HG03139 (cell line): Measurements from ENCODE around the gene BHLHA9.
"Not testable (repeated sequence)": the region's sequence is repeated elsewhere in the genome, so short reads cannot be mapped to it uniquely, and the experiment has no call there.

Source experiments
- ATAC-seq: cut with Tn5 transposase; IDR thresholded peaks from one replicate; pipeline ENCODE4 v1.9.1; 2021; ENCODE audit not compliant: unreplicated experiment

The BHLHA9 gene

DNA sequence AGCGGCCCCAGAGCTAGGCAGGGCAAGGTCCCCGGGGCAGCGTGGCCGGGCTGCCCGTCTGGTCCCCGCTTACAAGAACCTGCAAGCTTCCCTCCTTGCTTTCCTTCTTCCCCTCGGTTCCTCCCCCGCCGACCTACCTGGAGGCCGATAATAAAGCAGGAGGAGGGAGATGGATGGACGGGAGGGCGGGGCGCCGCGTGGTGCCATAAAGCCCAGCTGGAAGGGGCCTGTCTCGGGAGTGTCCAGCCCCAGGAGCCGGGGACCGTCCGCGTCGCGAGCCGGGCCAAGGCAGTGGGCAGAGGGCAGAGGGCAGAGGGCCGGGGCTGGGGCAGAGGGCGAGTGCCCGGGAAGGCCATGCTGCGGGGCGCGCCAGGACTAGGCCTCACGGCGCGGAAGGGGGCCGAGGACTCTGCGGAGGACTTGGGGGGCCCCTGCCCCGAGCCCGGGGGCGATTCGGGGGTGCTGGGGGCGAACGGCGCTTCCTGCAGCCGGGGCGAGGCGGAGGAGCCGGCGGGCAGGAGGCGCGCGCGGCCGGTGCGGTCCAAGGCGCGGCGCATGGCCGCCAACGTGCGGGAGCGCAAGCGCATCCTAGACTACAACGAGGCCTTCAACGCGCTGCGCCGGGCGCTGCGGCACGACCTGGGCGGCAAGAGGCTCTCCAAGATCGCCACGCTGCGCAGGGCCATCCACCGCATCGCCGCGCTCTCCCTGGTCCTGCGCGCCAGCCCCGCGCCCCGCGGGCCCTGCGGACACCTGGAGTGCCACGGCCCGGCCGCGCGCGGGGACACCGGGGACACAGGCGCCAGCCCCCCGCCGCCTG lies at the start of gene BHLHA9:
Gene BHLHA9, plus strand, starts transcription at position 235 of the 820 bp plus-strand sequence. Its CDS starts 120 bp downstream, at position 355.
- ATAC-seq, result no peak

DNA sequence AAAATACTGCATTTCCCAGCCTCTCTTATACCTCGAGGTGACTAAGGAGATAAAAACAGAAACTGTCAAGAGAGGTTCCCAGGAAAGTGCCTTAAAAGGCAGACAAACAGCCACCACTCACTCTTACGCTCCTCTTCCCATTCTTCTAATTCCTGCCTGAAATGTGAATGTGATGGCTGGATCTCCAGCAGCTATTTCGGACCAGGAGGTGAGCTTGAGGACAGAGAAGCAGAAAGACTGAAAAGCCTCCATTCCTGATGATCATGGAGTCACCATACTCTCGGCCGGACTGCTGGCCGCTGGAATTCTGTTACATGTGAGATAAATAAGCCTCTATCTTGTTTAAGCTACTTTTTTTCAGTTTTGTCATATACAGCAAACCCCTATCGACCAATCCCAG lies 49.0 kb upstream of the BHLHA9 start:
- ATAC-seq, result no peak

DNA sequence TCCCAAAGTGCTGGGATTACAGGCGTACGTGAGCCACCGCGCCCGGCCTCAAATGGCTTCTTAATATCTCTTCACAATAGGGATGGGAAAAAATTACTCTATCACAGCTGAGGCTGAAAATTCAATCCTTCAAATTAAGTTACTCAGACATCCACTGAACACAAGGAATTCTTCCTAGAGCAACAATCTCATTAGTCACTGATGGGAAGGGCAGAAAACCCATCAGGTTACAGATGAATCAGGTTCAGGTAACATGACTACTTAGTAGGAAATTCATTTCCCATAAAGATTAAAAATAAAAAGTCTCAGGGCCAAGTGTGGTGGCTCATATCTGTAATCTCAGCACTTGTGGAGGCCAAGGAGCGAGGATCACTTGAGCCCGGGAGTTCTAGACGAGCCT lies 47.9 kb upstream of the BHLHA9 start:
- ATAC-seq, result no peak

DNA sequence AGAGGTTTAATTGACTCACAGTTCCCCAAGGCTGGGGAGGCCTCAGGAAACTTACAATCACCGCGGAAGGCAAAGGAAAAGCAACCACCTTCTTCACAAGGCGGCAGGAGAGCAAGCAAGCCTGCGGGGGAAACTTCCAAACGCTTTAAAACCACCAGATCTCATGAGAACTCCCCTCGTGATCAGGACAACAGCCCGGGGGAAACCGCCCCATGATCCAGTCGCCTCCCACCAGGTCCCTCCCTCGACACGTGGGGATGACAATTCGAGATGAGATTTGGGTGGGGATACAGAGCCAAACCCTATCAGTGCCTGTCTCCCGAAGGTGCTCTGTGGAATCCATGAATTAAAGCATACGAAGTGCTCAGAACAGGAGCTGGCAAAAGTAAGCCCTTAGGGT lies 46.6 kb upstream of the BHLHA9 start:
- no peak for ATAC-seq

DNA sequence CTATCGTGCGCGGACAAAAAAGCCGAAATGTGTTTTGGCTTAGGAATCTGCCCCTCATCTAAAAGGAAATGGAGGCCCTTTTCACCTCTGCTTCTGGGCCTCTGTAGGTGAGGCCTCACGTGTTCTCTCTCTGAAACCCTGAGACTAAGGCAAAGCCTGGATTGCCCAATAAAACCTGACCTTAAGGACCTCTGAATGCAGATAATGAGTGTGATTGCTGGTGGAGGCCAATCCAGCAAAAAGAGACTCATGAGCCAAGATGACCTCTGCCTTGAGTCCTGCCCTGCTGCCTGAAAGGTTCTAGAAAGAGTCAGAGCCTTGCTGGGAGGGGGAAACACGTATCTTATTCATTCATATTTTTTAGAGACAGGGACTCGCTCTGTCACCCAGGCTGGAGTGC lies 45.9 kb upstream of the BHLHA9 start:
- no peak for ATAC-seq

GRCh38 chr17:1226308-1226707 lies 43.9 kb upstream of the BHLHA9 start:
- ATAC-seq, result no peak

DNA sequence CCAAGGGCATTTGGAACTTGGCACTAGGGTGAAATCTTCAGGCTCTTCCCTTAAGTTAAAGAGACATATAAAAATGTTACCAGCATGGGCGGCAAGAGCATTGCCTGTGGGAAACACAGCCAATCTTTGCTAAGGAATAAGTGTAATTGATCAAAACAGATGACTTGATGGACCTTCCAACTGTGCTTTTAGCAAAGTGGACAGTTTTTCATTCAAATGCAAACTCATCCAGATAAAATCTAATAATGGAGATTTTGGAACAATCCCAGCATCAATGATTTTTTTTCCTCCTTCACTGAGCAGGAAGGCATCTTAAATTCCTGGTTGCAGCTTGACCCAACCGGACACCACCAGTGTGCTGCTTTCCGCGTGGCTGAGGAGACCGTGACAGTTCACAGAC lies 42.9 kb upstream of the BHLHA9 start:
- no peak for ATAC-seq

DNA sequence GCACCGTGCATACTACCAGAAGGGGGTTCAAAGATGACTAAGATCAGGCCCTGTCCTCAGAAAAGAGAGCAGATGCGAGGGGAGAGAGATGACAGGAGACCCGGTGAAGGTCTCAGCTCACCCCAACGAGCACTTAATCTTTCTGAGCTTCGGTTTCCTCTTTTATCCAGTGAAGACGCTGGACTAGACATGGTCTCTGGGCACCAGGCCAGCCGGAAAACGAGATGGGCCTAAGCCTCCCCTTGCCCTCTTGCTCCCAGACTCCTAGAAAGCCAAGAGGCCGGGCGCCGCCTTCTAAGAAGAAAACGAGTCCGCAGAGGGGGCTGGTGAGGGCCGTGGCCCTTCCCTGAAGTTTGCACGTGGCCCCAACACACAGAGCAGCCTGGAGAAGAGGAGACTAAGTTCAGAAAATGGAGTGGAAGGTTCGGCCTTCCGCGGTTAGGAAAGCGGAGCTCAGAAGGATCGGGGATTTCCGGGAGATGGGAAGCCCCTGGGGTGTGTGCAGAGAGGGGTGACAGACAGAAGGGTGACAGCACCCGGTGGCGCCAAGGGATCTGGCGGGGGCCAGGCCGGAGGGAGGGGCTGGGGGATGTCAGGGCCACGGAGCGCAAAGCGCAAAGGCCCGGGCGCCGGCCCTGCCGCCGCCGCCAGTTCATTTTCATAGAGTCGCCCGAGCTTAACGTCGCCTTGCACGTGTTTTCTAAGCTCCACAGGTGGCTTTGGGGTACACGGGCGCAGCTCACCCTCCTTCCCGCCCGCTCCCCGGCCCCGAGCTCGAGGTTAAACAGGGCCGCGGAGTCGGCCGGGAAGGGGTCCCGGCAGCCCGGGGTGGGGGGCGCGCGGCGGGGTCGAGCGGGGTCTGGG lies 42.1 kb upstream of the BHLHA9 start:
- peak; percentile 38 for ATAC-seq

GRCh38 chr17:1228781-1229348 lies 41.4 kb upstream of the BHLHA9 start:
- ATAC-seq, result peak; percentile 6

DNA sequence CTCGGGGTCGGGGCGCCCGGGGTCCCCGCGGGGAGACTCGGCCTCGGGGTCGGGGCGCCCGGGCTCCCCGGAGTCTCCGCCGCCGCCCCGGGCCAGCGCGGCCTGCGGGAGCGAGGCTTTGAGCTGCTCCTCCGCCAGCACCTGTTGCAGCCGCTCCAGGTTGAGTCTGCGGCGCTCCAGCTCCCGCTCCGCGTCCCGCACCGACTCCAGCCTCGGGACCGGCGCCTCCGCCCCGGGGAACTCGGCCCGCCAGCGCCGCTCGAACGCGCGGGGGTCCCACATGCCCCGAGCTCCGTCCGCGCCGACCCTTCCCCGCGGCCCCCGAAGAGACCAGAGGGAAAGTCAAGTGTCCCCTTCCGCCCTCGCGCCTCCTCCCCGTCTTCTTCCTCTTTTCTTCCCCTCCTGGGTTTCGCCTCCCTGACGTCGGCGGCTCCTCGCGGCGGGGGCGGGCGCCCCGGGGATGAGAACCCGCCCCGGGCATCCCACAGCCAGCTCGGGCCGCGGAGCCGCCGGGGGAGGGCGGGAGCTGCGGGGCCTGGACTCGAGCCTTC lies 40.8 kb upstream of the BHLHA9 start:
- ATAC-seq, result peak; percentile 50

- no peak for ATAC-seq
Observed at GRCh38 chr17:1229900-1230501, 40.2 kb upstream of the BHLHA9 start.

GRCh38 chr17:1231456-1231855 lies 38.8 kb upstream of the BHLHA9 start:
- ATAC-seq, result no peak

- no peak for ATAC-seq
Observed at GRCh38 chr17:1232331-1232730, 37.9 kb upstream of the BHLHA9 start.

DNA sequence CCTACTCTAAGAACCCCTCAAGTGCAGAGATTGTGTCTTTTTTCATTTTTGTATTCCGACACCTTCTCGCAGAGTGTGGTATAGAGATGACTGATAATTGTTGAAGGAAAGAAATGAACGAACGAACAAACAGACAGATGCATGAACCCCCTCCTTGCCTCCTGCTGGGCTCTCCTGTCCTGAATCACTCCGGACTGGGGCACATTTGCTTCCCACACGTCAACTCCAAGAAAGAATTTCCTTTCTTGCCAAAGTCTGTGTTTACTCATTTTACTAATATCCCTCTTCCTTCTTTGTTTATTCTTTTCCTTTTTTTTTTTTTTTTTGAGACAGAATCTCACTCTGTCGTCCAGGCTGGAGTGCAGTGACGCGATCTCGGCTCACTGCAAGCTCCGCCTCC lies 37.5 kb upstream of the BHLHA9 start:
- ATAC-seq, result no peak

GRCh38 chr17:1234455-1234854 lies 35.8 kb upstream of the BHLHA9 start:
- ATAC-seq, result no peak

DNA sequence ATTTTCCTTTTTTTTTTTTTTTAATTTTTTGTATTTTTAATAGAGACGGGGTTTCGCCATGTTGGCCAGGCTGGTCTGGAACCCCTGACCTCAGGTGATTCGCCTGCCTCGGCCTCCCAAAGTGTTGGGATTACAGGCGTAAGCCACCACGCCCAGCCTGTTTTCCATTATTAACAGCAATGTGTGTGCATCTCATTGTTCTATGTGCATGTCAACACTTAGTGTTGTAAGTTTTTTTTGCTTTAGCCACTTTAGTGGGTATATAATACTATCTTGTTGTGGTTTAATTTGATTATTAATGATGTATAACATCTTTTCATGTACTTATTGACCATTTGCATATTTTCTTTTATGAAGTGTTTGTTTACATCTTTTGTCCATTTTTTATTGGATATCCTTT lies 32.8 kb upstream of the BHLHA9 start:
- ATAC-seq, result no peak

GRCh38 chr17:1239210-1239609 lies 31.0 kb upstream of the BHLHA9 start:
- no peak for ATAC-seq

GRCh38 chr17:1240426-1240825 lies 29.8 kb upstream of the BHLHA9 start:
- not testable (repeated sequence) for ATAC-seq

DNA sequence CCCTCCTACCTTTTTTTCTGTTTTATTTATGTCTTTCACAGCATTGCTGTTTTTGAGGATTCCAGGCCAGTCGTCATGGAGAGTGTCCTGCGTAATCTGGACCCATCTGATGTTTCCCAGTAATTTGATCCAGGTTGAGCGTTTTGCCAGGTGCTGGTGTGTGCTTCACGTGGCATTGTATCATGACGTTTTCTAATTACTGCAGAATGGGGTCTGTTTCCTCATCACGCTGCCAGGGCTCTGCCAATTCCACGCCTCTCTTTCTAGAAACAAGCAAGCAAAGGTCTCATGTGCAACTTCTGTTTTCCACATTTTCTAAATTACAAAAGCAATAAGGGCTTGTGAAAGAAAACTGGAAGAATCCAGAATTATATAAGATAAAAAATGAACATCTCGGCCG lies 28.3 kb upstream of the BHLHA9 start:
- no peak for ATAC-seq

DNA sequence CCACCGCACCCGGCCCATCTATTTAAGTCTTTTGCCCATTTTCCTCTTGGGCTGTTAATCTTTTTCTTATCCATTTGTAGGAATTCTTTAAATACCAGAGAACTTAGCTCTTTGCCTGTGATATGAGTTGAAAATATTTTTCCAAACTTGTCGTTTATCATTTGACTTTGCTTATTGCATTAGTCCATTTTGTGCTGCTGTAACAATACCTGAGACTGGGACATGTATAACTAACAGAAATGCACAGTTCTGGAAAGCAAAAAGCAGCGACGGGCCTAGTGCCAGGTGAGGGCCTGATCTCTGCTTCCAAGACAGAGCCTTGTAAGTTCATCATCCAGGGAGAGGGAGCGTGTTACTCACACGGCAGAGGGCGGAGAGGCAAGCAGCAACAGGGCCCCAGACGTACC lies 25.6 kb upstream of the BHLHA9 start:
- ATAC-seq, result no peak
